Ovary (tissue), 10 donors: ENCODE measurements around the gene ALX4. TPM values are rescaled to one million over a fixed set of nuclear protein-coding genes. Genes with fewer than 3 reads are reported as not detected.

Experiments used
- DNase-seq, 5 donors: peaks; one replicate each; pipeline ENCODE4 v3.0.0-alpha.2; 2019 to 2020
- H3K27ac ChIP-seq, 2 donors: fragments of 200-600 bp; one replicate each; pipeline versions ENCODE4 v1.5.1 to v1.8.0; 2019 to 2022
- H3K27me3 ChIP-seq: fragments of 200-600 bp; one replicate; pipeline ENCODE4 v1.8.0; 2022
- H3K36me3 ChIP-seq: fragments of 200-600 bp; sonication (generic); one replicate; pipeline ENCODE4 v1.5.1; 2019
- H3K4me1 ChIP-seq: one replicate; pipeline ENCODE4 v1.8.1; 2013; ENCODE audit warnings: mild to moderate bottlenecking, moderate library complexity; ENCODE audit not compliant: insufficient read depth
- H3K4me3 ChIP-seq: fragments of 200-600 bp; sonication (generic); one replicate; pipeline ENCODE4 v1.5.1; 2017
- H3K9me3 ChIP-seq, 2 donors: fragments of 200-600 bp in 1 of 2; sonication (generic) in 1 of 2; one replicate each; pipeline versions ENCODE4 v1.5.1 to v1.8.1; 2013 to 2019; ENCODE audit warnings: mild to moderate bottlenecking in 1 of 2, moderate library complexity in 1 of 2
- EP300 ChIP-seq: sonication (generic); formaldehyde crosslinking; IDR thresholded peaks from one replicate; pipeline ENCODE4 v1.6.1; 2017; ENCODE audit warnings: antibody characterized with exemption
- POLR2A ChIP-seq: fragments of 450-650 bp; IDR thresholded peaks from one replicate; pipeline ENCODE4 v1.6.1; 2017; ENCODE audit warnings: antibody characterized with exemption, mild to moderate bottlenecking, moderate library complexity
- WGBS, 3 donors: extraction: QIAGEN DNeasy Blood & Tissue Kit in 1 of 3; methylation state at CpG; one replicate each; pipeline versions ENCODE4 v1.1.5 to v1.1.7; 2013 to 2017; 5-methylcytosine and 5-hydroxymethylcytosine counted together
- intact Hi-C, 4 donors: fragments of 100-400 bp; cut with DNase I; formaldehyde crosslinking; loops; one replicate each; pipeline versions ENCODE4 v1.11.0 to v1.15.1; 2022 to 2023
- long read RNA-seq, 3 donors: library from polyadenylated mRNA in 2 of 3; unstranded in 2 of 3; transcript quantifications; one replicate each; pipeline ENCODE4 v2.0.0 and lab custom pipeline, GENCODE V29; 2021 to 2026
- polyA plus RNA-seq, 2 donors: library from polyadenylated mRNA; stranded (reverse); fragments of 200-250 nt in 1 of 2; fragments of 350-450 nt in 1 of 2; fragmentation: Illumina TruSeq in 1 of 2; extraction: RNeasy Lipid Tissue Mini Kit (QIAGEN cat#74804) in 1 of 2; gene quantifications; one replicate each; pipeline ENCODE4 v1.2.3, GENCODE V29; 2013 to 2014
- total RNA-seq, 7 donors: library from RNA; depleted of rRNA in 2 of 7; stranded (reverse); fragments of >200 nt in 2 of 7; fragmentation: NEBNext Ultra II Directional in 3 of 7; extraction: Animal tissue kit (Norgen Biotek cat#: 25700) in 3 of 7; gene quantifications; one replicate each; pipeline versions ENCODE4 v1.1.0 to v1.2.4, GENCODE V29; 2016 to 2023
- TF ChIP-seq, protein P1 (sequence below), 3 donors: fragments of 450-650 bp in 2 of 3; fragments of 200-600 bp in 1 of 3; IDR thresholded peaks; one replicate each; pipeline versions ENCODE4 v1.5.1 to v1.8.0; 2016 to 2022; ENCODE audit warnings: antibody characterized with exemption in 3 of 3, mild to moderate bottlenecking in 1 of 3
- donor health status: DM: no; HTN: no; CAD: no; lungs with moderate emphysema.
- donor health status: DM: no; HTN: no; CAD: no.
- donor health status: Bipolar disorder and iron deficiency.
- donor health status: DM: yes; HTN: yes; CAD: no.
- donor health status: DM: no; HTN: no; CAD: no.
- donor health status: DM: yes; HTN: yes; CAD: no.

ALX4 gene
- total RNA-seq (under 1 TPM in 3 of 7 donors, not detected in 4; 0.03 to 0.07 (median 0.05) TPM), polyA plus RNA-seq (under 1 TPM; 0.01 to 0.18 TPM)
- long read RNA-seq, donor 1 = 0 reads
- long read RNA-seq, donor 2 = 0 reads
- long read RNA-seq, donor 3 = 0 reads

DNA sequence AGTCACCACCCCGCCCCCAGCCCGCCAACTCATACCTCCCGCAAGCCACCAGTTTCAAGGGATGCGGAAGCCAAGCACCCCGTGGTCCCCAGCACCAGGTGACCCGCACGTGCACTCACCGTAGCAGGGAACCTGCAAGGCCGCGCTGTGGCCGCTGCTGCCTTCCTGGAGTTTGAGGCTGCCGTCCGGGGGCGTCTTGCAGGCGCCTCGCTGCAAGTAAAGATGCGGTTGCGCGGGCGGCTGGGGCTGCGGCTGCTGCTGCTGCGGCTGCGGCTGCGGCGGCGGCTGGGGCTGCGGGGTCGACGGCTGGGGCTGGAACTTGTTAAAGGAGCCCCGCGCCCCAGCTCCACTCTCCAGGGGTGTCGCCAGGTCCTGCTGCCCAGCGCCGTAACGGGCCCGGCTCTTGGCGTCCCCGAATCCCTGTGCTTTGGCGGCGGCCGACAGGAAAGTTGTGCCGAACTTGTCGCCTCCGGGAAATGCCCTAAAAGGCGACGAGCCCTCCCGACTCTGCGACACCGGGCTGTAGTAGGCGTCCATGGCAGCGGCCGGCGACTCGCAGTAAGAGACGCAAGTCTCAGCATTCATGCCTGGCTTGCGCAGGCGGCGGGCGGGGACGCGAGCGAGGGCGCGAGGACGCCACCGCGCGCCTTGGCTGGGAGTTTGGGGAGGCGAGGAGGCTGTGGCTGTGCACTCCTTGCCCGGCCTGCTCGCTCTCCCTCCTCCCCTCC lies at the start of gene ALX4:
ALX4 (minus strand) TSS at position 662 of the 728 bp plus-strand sequence; CDS start at position 585, 77 bp downstream.
- TF ChIP-seq, protein P1, sequence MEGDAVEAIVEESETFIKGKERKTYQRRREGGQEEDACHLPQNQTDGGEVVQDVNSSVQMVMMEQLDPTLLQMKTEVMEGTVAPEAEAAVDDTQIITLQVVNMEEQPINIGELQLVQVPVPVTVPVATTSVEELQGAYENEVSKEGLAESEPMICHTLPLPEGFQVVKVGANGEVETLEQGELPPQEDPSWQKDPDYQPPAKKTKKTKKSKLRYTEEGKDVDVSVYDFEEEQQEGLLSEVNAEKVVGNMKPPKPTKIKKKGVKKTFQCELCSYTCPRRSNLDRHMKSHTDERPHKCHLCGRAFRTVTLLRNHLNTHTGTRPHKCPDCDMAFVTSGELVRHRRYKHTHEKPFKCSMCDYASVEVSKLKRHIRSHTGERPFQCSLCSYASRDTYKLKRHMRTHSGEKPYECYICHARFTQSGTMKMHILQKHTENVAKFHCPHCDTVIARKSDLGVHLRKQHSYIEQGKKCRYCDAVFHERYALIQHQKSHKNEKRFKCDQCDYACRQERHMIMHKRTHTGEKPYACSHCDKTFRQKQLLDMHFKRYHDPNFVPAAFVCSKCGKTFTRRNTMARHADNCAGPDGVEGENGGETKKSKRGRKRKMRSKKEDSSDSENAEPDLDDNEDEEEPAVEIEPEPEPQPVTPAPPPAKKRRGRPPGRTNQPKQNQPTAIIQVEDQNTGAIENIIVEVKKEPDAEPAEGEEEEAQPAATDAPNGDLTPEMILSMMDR (IDR thresholded peaks at IDR 0.05) = no peak
- TF ChIP-seq EP300 (no peak), POLR2A (no peak)
- Histone ChIP-seq H3K27me3 (no peaks in the 10 kb centered on the region), H3K36me3 (no peaks in the 10 kb centered on the region), H3K4me3 (peak within 1 kb of the TSS; percentile 26), H3K9me3 (no peaks in the 10 kb centered on the region), H3K4me1 (peaks cover 10% of the 10 kb centered on the region), H3K27ac (no peak within 1 kb of the TSS)
- WGBS, 3 donors = 1 to 2% (median 1%) methylated on average over 60 to 71 of the region's 71 CpGs
- intact Hi-C loops = no loop called here
- no peak for DNase-seq

DNA sequence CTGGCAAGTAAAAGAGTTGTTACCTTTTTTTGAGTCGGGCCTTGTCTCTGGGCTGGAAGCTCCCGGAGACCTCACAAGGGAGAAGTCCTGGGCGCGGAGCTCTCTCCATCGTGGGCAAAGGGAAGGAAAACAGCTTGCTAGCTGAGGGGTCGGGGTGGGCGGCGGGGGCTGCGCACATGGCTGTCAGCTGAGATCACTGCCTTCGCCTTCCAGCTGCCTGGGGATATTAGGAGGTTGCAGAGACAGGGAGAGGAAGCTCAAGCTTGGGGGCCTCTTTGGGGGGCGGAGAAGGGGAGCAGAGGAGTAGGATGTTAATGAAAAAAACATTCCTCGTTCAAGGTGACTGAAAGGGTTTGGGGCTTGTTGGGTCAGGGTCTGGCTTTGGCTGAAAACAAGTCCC lies 49.2 kb upstream of the ALX4 start:
- Histone ChIP-seq H3K4me3 (no peak overlapping the region), H3K27me3 (no peaks in the 10 kb centered on the region), H3K9me3 (no peaks in the 10 kb centered on the region), H3K27ac (no peak overlapping the region), H3K4me1 (peaks cover 3% of the 10 kb centered on the region), H3K36me3 (no peaks in the 10 kb centered on the region)
- TF ChIP-seq, protein P1 (IDR thresholded peaks at IDR 0.05) = no peak
- no peak for TF ChIP-seq EP300
- intact Hi-C loops = no loop called here
- DNase-seq = no peak
- 35 to 41% (median 40%) methylated on average over 12 of the region's 12 CpGs for whole genome bisulfite sequencing, 3 donors

DNA sequence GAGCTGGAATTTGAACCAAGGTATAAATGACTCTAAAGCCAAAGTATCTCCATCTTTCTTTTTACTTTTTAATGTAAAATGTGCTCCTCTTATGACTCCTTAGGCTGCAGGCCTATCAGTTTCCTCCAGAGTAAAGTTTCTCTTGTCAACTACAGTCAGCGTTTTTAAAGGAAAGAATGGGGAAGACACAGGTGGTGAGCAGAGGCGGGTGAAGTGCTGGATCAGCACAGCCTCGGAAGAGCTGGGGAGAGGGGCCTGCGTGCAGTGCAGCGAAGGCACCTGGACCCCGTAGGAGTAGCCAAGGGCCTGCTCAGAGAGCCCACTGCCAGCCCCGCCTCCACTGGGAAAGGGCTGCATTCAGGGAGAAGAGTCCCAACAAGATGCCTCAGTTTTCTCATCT lies 48.8 kb upstream of the ALX4 start:
- intact Hi-C loops = no loop called here
- no peaks in the 10 kb centered on the region for H3K9me3 ChIP-seq
- WGBS, 3 donors = 66 to 72% (median 69%) methylated on average over 7 of the region's 7 CpGs

DNA sequence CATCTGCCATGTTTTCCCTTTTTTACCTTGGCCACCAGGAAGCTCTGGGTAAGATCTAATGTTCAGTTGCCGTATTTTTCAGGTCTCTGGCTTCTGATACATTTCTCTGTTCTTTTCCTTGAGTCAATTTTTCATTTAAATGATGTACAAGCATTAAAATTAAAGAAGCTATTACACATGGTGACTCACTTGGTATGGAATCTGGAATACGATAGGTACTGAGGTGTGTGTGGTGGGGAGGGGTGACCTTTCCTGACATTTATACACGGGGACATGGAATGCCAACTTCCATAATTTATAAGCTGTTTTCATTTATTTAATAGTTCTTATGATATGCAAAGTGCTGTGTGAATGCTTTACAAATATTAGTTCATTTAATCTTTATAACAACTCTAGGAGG lies 47.8 kb upstream of the ALX4 start:
- 80 to 81% (median 81%) methylated on average over 3 of the region's 3 CpGs for WGBS, 3 donors
- H3K9me3 ChIP-seq = no peaks in the 10 kb centered on the region
- no peaks in the 10 kb centered on the region for H3K36me3 ChIP-seq
- DNase-seq = no peak
- no peak overlapping the region for H3K4me3 ChIP-seq
- no peak overlapping the region for H3K27ac ChIP-seq
- peaks cover 3% of the 10 kb centered on the region for H3K4me1 ChIP-seq
- intact Hi-C loops = no loop called here
- TF ChIP-seq POLR2A (no peak), EP300 (no peak)
- TF ChIP-seq, protein P1 (IDR thresholded peaks at IDR 0.05) = no peak
- H3K27me3 ChIP-seq = no peaks in the 10 kb centered on the region

More for the DNA sequence above, 48.8 kb upstream of the ALX4 start:
- no peak for DNase-seq
- no peak for TF ChIP-seq EP300
- TF ChIP-seq, protein P1 (IDR thresholded peaks at IDR 0.05) = no peak
- no peak for TF ChIP-seq POLR2A
- Histone ChIP-seq H3K36me3 (no peaks in the 10 kb centered on the region), H3K4me3 (no peak overlapping the region), H3K4me1 (peaks cover 3% of the 10 kb centered on the region), H3K27ac (no peak overlapping the region), H3K27me3 (no peaks in the 10 kb centered on the region)
